Renal cortex interstitium (tissue), 11 donors: ENCODE results near the gene NPHS2. TPM values are rescaled to one million over a fixed set of nuclear protein-coding genes. Genes with fewer than 3 reads are reported as not detected.
"Not testable (repeated sequence)": the region's sequence is repeated elsewhere in the genome, so short reads cannot be mapped to it uniquely, and the experiment has no call there.

ENCODE experiments used
- DNase-seq, 11 donors: peaks; one replicate each; pipeline ENCODE4 v3.0.0-alpha.2; 2013; ENCODE audit warnings: low read depth in 9 of 11, low spot score in 4 of 11; ENCODE audit errors: extremely low read depth in 1 of 11
- polyA plus RNA-seq, 3 donors: library from polyadenylated mRNA; unstranded; fragments of 120-200 nt; gene quantifications; one replicate each; pipeline ENCODE4 v1.2.1, GENCODE V29; 2013; ENCODE audit not compliant: insufficient read length in 3 of 3

The NPHS2 gene
- polyA plus RNA-seq, 3 donors, result 329 to 462 (median 378) TPM

GRCh38 chr1:179583771-179584320, 8.1 kb upstream of the NPHS2 start:
- no peak for DNase-seq

- DNase-seq, result no peak
Measured at GRCh38 chr1:179576509-179576908, 761 bp upstream of the NPHS2 start.

- DNase-seq, result no peak
Measured at GRCh38 chr1:179558078-179558477, 17.7 kb downstream of the NPHS2 start.

- DNase-seq, result no peak
Measured at GRCh38 chr1:179554427-179554826, 21.3 kb downstream of the NPHS2 start.

- no peak for DNase-seq
Measured at GRCh38 chr1:179550746-179551682, 24.7 kb downstream of the NPHS2 start.

GRCh38 chr1:179549368-179549700, 26.4 kb downstream of the NPHS2 start:
- DNase-seq, result no peak

- DNase-seq, result no peak
Measured at GRCh38 chr1:179548666-179549367, 26.9 kb downstream of the NPHS2 start.

- DNase-seq, result no peak
Measured at GRCh38 chr1:179547021-179547535, 28.7 kb downstream of the NPHS2 start.

GRCh38 chr1:179545321-179545720, 30.4 kb downstream of the NPHS2 start:
- DNase-seq, result peak in 1 of 11 donors; percentile 4

GRCh38 chr1:179541774-179542173, 34.0 kb downstream of the NPHS2 start:
- DNase-seq, result no peak

- no peak for DNase-seq
Measured at GRCh38 chr1:179530352-179530751, 45.4 kb downstream of the NPHS2 start.

- no peak for DNase-seq
Measured at GRCh38 chr1:179529482-179530195, 46.1 kb downstream of the NPHS2 start.

GRCh38 chr1:179518544-179518943, 57.2 kb downstream of the NPHS2 start:
- DNase-seq, result not testable (repeated sequence)

- DNase-seq, result no peak
Measured at GRCh38 chr1:179516976-179517705, 58.6 kb downstream of the NPHS2 start.

- DNase-seq, result no peak
Measured at GRCh38 chr1:179510038-179510437, 65.7 kb downstream of the NPHS2 start.

- DNase-seq, result no peak
Measured at GRCh38 chr1:179509384-179509783, 66.4 kb downstream of the NPHS2 start.

- DNase-seq, result no peak
Measured at GRCh38 chr1:179506199-179506598, 69.5 kb downstream of the NPHS2 start.
